Stimulated activated CD4-positive, alpha-beta T cell treated with anti-CD3 and anti-CD28 coated beads, TNF-alpha, amount 100 ng/mL, for 48 hours (primary cell): ENCODE data around the gene MVB12B.
A peak's percentile ranks its signal among the peaks of the same experiment; 100 is the strongest.
"Not testable (repeated sequence)": the region's sequence is repeated elsewhere in the genome, so short reads cannot be mapped to it uniquely, and the experiment has no call there.

Source experiments
- DNase-seq, 3 donors: peaks; one replicate each; pipeline ENCODE4 v3.0.0-alpha.2; 2020; ENCODE audit warnings: low read depth in 3 of 3

MVB12B gene, protein sequence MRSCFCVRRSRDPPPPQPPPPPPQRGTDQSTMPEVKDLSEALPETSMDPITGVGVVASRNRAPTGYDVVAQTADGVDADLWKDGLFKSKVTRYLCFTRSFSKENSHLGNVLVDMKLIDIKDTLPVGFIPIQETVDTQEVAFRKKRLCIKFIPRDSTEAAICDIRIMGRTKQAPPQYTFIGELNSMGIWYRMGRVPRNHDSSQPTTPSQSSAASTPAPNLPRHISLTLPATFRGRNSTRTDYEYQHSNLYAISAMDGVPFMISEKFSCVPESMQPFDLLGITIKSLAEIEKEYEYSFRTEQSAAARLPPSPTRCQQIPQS

DNA sequence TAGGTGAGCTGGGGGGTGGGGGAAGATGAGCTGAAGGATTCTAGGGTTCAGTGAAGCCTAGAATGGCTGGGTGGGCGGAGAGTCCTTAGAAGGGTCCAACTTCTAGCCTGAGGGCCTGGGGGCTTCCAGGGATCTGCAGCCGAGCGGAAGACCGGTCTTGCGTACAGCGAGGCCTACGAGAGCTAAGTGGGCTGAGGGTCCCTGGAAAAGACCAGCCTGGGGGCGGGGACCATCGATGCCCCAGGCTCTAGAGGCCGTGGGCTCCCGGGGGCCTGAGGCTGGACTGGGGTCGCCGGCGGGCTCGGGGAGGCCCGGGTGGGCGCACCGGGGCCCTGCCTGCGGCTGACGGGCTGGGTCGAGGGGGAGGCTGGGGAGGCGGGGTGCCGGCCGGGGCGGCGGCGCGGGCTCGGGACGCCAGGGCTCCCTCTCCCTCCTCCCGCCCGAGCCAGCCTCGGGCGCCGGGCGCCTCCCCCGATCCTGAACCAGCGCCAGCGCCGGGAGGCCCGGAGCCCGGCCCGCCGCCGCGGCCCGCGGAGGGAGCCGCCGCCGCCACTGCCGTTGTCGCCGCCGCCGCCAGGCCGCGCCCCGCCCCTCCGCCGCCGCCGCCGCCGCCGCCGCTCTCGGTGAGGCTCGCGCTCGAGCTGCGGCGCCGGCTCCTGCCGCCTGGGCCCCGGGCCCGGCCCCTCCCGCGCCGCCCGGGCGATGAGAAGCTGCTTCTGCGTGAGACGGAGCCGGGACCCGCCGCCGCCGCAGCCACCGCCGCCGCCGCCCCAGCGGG, at the start of gene MVB12B:
TSS of gene MVB12B (plus strand) at position 602 of the 778 bp plus-strand sequence. CDS start at position 703, 101 bp downstream.
- peak in 1 of 3 donors; percentile 29 for DNase-seq

DNA sequence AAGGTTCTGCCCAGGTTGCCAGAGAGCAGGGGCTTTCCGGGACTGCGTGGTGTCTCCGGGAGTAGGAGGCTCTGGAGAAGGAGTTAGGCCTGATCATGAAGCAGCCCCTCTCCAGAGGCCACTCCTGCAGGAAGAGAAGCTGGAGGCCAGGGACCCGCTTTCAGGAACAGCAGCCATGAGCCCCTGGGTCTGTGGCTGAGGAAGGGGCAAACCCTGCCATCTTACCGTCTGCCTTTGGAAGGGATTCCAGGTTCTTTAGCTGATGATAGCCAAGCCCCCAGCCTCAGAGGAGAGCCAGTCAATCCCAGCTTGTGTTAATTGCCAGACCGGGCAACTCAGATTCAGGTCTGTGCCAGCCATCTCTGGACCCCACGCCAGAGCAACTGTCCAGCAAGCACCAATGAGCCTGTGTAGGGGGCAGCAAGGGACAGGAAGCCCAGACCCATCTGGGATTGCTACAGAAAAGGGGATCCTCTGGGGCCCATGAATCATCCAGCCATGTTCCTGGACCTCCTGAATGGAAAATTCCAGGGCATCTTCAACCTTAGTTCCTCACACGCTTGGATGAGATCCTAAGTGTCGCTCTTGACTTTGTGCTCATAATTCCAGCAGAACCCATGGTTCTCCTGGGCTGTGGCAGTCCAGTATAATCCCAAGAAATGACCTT, 42.7 kb upstream of the MVB12B start:
- DNase-seq = no peak

DNA sequence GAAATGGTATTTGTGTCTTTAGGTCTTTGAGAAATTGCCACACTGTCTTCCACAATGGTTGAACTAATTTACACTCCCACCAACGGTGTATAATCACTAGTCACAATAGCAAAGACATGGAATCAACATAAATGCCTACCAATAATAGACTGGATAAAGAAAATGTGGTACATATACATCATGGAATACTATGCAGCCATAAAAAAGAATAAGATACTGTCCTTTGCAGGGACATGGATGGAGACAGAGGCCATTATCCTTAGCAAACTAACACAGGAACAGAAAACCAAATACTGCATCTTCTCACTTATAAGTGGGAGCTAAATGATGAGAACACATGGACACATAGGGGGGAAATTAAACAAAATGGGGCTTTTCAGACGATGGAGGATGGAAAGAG, 41.0 kb upstream of the MVB12B start:
- not testable (repeated sequence) for DNase-seq

DNA sequence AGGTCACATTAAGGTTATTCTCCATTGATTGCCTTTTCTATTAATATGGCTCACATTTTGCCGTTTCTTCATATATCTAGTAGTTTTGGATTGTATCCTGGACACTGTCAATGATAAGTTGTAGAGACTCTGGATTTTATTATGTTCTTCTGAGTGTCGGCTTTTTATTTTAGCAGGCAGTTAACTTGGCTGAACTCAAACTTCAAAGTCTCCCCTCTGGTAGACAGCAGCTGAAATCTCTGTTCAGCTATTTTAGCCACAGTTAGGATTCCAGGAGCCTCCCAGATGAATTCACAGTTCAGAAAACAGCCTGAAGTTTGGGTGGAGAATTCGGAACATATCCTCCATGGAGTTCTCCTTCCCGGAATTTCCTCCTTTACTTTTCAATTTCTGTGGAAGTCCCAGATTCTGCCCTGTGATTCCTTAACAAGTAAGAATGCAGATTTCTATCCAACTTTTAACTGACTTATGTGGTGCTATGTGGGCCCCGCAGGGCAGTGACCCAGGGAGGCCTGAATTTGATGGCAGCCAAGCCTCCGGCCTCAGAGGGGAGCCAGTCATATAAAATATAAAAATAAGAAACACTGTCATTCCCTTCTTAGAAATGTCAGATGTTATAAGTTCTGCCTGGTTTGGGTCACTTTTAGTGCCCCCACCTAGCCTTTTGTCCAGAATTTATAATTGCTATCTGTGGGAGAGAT, 39.3 kb upstream of the MVB12B start:
- no peak for DNase-seq

DNA sequence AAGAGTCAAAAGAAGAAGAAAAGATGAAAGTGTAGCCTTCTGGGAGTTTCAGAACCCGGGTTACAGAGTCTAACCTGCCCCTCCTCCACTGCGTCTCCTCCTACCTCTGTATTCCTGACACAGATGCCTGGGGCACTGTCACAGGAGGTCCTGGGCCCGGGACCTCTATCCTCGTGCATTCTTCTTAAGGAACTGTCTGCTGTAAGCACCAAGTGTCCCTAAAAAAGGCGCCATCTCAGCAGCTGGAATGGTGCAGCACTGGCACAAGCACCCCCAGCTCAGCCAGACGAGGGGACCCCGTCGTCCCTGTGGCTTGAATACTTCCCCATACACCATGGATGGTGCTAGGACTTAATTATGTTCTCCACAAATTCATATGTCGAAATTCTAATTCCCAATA, 35.8 kb upstream of the MVB12B start:
- DNase-seq = no peak

DNA sequence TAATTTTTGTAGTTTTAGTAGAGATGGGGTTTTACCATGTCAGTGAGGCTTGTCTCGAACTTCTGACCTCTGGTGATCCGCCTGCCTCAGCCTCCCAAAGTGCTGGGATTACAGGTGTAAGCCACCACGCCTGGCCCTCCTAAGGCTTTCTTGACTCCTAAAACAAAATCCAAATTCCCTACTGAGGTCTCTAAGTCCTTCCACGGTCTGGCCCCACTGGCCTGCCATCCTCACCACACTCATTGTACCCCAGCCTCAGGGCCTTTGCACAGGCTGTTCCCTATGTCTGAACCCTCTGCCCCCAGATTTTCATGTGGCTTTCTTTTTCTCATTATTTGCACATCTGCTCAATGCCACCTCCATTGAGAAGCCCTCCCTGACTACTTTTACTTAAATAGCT, 34.7 kb upstream of the MVB12B start:
- DNase-seq = no peak

DNA sequence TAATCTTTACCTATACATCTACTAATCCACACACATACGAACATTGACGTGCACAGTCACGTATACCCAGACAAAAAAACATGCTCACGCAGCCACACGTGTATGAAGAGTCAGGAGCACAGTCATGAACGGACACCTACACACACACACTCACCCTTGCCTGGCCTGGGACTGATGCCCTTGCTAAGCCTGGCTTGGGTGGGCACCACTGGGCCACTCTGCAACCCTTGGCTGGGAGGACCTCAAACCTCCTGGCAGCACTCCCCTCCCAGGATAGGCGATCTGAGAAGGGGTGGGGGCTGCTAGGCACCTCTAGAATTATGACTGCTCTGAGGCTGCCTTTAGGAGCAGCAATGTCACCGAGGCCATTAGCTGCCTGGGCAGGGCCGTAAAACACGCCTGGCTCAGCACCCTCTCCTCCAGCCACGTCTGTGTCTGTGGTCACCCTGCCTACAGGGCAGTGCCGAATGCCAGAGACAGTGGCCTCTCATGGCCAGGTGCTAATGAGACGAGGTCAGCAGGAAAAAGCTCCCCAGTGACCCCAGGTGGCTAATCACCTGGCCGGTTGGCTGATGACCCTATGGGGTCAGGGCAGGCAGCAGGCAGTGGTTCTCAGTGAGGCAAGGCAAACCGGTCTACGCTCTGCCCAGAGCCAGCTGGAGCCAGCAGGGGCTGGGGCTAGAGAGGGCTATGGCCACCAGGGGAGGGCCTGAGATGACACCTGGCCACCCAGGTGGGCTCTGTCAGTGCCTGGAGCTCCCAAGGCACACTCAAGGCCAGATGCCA, 33.7 kb upstream of the MVB12B start:
- no peak for DNase-seq

DNA sequence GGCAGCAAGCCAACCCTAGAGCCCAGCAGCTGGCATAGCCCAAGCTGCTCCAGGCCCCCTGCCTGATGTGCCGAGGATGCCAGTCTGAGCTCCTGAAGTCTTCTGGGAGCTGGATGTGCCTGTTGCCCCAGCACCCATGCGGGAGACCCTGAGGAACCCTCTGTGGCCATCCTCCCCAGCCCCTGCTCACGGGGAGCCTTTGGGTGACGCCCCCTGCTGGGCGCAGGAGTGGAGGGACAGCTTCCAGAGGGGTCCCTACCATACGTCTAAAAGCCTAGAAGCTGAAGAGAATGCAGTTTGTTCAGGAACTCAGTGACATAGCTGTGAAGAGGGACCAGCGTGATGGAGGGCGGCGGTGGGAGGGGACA, 33.1 kb upstream of the MVB12B start:
- DNase-seq = no peak

DNA sequence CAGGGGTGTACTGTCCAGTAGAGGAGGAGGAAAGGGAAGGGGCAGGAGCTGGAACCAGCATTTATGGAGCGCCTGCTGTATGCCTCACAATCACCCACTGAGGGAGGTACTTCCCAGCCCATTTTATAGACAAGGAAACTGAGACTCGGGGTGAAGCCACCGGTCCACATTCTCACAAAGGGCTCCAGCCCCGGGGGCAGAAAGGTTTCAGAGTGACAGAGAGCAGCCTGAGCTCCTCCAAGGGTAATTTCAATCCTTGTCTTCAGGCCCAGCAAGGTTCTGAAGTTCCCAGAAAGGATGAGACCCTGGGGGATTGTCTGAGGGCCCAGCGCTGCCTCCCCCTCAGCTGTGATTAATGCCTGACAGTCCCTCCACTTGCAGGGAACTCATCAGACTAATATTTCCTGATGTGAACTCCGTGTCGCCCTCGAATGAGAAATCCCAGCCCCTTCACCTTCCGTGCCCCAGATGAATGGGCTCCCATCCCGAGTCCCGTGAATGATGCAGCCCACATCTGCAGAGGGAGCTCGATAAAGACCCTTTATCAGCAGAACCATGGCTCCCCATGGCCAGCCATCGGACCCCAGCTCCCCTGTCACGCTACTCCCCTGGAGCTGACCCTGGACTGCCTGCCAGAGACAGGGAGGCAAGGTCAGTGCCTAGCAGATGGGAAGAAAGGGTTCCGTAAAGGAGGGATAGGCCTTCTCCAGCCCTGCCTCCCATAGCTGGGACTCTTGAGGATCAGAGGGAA, 32.1 kb upstream of the MVB12B start:
- no peak for DNase-seq

DNA sequence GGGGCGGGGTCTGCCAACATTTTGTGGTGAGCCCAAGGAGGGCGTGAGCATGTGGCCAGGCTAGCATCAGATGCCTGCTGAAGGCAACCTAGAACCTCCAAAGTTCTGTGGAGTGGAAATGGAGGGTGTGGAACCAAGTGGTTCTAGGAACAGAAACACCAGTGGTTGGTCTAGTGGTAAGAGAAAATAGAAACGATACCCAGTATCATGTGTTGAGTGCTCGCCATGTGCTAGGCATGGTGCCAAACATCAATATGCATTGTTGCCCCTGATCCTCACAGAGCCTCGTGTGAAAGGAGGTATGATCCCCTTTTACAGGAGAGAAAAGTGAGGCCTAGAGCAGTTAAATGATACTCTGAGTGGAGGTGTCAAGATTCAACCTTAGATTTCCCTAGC, 31.5 kb upstream of the MVB12B start:
- DNase-seq = no peak

DNA sequence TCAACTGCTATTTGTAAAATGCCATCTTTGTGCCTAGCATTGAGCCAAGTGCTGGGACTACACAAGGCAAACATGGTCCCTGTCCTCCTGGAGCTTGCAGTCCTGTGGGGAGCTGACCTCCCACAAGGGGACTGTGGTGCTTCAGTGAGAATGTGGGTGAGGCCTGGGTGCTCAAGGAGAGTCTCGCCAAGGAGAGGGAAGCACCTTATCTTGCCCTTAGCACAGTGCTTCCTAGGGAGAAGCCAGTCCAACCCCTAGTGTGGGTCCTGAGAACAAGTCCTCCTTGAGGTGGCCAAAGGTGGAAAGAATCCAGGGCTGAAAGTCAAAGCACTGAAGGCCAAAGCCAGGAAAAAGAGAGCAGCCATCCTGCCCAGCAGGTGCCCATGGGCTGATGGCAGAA, 31.1 kb upstream of the MVB12B start:
- DNase-seq = no peak

DNA sequence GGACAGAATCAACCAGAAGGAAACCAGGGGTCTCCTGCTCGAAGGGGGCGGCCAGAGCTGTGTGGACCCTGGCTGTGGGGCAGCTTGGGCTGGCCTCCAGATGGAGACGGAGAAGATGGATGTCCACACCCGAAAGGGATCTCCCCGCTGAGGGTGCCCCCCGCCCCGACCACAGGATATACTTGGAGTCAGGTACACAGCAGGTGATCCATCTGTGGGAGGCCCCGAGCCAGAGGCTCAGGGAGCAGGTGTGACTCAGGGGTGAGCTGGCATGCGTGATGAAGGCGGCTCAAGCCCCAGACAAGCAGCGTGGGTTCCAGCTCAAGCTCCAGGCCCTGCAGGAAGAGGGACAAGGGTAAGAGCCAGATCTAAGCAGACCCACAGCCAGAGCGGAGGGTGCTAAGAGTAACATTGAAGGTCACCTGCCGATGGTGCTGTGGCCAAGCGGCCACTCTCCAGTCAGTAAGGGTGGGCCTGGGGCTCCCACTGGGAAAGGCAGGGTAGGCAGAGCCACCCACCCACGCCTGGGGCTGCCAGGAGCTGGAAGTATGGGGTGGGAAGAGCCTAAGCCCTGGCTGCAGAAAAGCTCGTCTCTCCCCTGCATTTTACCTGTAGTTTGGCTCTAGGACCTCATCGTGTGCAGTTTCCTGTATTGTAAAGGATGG, 30.6 kb upstream of the MVB12B start:
- no peak for DNase-seq

DNA sequence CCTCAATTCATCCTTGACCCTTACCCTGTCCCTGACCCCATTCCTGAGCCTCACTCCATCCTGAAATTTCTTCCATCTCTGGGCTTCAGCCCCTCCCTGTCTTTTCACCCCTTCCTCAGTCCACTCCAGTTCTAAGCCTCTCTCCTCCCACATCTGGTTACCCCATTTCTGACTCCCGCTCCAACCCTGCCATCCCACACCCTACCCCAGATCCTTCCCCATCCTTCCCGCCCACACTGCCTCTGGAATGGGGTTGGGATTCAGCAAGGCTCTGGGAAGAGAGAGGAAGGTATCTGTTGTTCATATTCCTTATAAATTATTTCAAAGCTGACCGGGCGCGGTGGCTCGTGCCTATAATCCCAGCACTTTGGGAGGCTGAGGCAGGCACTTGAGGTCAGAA, 29.9 kb upstream of the MVB12B start:
- no peak for DNase-seq

DNA sequence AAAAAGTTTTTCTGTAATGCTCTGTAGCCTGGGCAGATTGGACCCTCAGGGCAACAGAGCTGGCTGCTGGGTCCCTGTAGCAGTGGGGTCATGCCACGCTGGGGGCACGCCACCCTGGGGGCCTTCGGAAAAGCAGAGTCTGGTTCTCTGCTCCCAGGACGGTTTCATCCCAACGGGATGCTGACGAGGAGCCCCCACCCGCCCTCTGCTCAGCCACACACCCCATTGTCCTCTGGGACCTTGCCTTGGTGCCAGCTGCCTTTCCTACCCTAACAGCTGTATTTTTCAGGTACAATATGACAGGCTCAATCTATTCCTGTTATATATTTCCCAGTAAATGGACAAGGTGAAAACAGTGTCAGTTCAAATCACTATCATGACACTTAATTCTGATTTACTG, 29.0 kb upstream of the MVB12B start:
- no peak for DNase-seq

DNA sequence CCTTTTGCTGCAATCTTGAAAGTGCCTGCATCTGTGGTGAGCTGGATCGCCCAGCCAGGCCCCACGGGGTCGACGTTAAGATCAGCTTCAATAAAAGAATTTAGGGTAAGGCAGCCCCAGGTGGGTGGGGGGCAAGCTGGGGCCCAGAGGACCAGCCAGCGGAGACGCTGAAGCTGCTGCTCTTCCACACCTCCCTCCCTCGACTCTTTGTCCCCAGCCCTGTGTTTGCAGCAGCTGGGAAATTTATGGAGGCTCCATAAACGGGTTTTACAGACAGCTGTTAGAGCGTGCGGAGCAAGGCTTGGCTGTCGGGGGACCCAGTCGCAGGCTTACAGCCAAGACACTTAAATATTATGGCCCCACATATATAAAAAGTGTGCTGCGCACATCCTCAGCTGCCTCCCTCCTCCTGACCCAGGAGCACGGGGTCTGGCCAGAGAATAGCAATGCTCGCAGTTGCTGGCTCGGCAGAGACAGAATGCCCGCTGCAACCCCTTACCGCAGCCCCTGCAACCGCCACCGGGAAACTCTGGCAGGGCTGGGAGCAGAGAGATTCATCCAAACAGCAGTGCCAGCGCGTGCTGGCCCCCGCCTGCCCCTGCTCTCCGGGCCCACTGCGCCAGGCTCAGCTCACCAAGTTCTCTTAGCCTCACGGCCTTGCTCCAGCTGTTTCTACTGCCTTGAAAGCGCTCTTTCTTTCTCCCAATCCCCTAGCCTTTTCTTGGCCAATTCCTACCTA, 28.4 kb upstream of the MVB12B start:
- DNase-seq = no peak

DNA sequence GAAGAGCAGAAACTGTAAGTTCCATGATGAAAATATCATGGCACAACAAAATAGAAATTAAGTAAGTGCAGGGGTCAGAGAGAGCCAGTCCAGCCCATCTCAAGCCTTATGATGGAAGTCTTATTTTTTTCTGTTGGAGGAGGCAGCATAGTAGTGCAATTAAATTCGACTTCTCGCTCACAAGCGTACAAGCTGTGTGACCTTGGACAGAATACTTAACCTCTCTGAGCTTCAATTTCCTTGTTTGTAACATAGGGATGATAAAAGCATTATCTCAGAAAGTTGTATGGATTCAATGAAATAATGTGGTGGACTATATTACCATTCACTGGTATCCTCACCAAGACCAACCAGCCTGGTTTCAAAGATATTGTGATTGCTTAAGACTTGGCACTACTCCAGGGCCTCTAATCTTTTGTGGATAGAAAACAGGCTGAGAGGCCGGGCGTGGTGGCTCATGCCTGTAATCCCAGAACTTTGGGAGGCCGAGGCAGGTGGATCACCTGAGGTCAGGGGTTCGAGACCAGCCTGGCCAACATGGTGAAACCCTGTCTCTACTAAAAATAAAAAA, 26.8 kb upstream of the MVB12B start:
- DNase-seq = no peak

DNA sequence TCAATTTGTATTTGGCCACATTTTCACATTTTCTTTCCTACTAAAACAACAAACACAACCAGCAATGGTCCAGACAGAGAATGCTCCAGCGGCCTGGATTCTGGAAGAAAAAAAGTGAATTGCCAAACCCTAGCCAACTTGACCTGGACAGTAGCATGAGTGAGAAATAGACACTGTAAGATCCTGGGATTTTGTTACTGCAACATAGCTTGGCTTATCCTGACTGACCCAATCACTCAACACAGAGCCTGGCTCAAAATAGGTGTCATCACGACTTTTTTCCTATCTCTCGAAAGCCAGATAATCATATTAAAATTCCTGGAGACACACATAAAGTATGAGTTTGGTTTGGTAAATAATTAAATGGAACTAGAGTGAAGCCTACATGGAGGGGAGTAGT, 25.4 kb upstream of the MVB12B start:
- no peak for DNase-seq

DNA sequence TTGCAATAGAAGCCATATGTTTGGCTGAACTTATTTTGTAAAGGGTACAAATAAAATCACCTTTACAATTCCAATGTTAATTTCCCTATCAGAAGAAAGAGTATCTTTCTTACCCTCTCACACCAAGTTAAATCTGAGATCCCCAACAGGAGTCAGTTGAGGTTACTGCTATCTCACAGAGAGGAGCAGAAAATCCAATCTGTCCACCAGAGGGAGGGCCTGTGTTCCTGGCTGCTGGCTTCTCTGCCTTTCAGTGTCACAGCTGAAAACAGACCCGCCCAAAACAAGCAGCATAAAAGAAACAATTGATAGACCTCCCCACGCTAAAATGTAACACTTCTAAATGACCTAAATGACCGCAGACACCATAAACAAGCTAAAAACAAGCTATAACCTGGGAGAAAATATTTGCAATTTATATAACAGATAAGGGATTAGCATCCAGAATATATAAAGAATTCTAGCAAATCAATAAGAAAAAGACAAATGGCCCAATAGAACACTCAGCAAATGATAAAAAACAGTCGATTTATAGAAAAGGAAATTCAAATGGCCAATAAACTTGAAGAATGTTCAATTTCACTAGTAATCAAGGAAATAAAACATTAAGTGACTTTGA, 24.5 kb upstream of the MVB12B start:
- peak in 2 of 3 donors; percentile 19 for DNase-seq

DNA sequence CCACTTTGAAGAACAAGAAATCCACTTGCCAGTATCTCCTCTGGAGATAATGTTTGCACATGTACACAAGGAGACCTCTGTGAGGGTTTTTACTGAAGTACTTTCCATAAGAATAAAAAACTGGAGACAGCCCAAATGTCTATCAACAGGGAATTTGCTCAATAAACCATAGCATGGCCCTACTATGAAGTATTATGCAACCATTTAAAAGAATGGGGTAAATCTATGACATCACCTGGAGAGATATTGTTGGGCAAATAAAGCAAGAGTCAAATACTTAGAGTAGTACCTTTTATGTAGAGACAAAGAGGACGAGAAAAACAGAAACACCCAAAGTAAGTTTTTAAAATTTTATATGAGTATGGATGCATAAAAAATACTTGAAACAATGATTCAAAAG, 23.9 kb upstream of the MVB12B start:
- DNase-seq = no peak
